Measurements from ENCODE around the gene MTHFD2L.

DNA sequence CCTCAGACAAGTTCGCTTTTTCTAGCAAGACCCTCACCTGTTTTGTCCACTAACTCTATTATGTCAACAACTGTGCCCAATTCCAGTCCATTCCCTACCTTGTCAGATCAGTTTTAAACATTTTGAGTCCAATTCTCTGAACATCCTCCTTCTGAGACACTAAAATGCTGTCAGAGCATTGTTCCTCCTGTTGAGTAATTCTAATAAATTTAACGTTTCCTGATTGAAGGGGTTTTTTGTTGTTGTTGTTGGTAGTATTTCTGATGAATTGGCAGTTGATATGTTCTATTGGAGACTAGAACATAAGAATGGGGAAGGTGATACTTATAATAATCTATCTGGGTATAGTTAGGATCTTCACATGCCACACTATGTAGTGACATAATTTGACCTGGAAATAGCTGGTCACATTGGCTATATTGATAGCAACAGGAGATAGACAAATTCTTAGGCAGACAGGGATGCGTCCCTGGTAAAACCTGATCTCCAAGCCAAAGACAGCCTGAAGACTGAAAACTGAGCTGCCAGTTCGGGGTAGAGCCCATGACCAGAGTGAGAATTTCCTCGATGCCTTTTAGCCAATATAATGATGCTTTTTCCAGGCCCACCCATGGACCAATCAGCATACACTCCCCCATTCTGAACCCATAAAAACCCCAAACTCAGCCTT is 46.5 kb upstream of the MTHFD2L start:
- TF ChIP-seq, protein P1, sequence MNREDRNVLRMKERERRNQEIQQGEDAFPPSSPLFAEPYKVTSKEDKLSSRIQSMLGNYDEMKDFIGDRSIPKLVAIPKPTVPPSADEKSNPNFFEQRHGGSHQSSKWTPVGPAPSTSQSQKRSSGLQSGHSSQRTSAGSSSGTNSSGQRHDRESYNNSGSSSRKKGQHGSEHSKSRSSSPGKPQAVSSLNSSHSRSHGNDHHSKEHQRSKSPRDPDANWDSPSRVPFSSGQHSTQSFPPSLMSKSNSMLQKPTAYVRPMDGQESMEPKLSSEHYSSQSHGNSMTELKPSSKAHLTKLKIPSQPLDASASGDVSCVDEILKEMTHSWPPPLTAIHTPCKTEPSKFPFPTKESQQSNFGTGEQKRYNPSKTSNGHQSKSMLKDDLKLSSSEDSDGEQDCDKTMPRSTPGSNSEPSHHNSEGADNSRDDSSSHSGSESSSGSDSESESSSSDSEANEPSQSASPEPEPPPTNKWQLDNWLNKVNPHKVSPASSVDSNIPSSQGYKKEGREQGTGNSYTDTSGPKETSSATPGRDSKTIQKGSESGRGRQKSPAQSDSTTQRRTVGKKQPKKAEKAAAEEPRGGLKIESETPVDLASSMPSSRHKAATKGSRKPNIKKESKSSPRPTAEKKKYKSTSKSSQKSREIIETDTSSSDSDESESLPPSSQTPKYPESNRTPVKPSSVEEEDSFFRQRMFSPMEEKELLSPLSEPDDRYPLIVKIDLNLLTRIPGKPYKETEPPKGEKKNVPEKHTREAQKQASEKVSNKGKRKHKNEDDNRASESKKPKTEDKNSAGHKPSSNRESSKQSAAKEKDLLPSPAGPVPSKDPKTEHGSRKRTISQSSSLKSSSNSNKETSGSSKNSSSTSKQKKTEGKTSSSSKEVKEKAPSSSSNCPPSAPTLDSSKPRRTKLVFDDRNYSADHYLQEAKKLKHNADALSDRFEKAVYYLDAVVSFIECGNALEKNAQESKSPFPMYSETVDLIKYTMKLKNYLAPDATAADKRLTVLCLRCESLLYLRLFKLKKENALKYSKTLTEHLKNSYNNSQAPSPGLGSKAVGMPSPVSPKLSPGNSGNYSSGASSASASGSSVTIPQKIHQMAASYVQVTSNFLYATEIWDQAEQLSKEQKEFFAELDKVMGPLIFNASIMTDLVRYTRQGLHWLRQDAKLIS (CRISPR knock-in tag; IDR thresholded peaks at IDR 0.05; ENCODE audit: borderline replicate concordance) = no peak
- TF ChIP-seq, protein P2, sequence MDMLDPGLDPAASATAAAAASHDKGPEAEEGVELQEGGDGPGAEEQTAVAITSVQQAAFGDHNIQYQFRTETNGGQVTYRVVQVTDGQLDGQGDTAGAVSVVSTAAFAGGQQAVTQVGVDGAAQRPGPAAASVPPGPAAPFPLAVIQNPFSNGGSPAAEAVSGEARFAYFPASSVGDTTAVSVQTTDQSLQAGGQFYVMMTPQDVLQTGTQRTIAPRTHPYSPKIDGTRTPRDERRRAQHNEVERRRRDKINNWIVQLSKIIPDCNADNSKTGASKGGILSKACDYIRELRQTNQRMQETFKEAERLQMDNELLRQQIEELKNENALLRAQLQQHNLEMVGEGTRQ (CRISPR knock-in tag; IDR thresholded peaks at IDR 0.05) = no peak
- TF ChIP-seq, protein P3, sequence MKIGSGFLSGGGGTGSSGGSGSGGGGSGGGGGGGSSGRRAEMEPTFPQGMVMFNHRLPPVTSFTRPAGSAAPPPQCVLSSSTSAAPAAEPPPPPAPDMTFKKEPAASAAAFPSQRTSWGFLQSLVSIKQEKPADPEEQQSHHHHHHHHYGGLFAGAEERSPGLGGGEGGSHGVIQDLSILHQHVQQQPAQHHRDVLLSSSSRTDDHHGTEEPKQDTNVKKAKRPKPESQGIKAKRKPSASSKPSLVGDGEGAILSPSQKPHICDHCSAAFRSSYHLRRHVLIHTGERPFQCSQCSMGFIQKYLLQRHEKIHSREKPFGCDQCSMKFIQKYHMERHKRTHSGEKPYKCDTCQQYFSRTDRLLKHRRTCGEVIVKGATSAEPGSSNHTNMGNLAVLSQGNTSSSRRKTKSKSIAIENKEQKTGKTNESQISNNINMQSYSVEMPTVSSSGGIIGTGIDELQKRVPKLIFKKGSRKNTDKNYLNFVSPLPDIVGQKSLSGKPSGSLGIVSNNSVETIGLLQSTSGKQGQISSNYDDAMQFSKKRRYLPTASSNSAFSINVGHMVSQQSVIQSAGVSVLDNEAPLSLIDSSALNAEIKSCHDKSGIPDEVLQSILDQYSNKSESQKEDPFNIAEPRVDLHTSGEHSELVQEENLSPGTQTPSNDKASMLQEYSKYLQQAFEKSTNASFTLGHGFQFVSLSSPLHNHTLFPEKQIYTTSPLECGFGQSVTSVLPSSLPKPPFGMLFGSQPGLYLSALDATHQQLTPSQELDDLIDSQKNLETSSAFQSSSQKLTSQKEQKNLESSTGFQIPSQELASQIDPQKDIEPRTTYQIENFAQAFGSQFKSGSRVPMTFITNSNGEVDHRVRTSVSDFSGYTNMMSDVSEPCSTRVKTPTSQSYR (CRISPR knock-in tag; IDR thresholded peaks at IDR 0.05) = no peak
- TF ChIP-seq RORB (CRISPR knock-in tag; IDR thresholded peaks at IDR 0.05) (no peak), ESRRA (CRISPR knock-in tag; IDR thresholded peaks at IDR 0.05; ENCODE audit: borderline replicate concordance) (no peak), PRRX2 (CRISPR knock-in tag; IDR thresholded peaks at IDR 0.05) (no peak), IRF2 (CRISPR knock-in tag; IDR thresholded peaks at IDR 0.05; ENCODE audit: borderline replicate concordance, low read depth) (no peak), CREB1 (CRISPR knock-in tag; IDR thresholded peaks at IDR 0.05) (no peak)
- TF ChIP-seq, protein P4, sequence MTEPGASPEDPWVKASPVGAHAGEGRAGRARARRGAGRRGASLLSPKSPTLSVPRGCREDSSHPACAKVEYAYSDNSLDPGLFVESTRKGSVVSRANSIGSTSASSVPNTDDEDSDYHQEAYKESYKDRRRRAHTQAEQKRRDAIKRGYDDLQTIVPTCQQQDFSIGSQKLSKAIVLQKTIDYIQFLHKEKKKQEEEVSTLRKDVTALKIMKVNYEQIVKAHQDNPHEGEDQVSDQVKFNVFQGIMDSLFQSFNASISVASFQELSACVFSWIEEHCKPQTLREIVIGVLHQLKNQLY (CRISPR knock-in tag; IDR thresholded peaks at IDR 0.05) = no peak
- TF ChIP-seq, protein P5, sequence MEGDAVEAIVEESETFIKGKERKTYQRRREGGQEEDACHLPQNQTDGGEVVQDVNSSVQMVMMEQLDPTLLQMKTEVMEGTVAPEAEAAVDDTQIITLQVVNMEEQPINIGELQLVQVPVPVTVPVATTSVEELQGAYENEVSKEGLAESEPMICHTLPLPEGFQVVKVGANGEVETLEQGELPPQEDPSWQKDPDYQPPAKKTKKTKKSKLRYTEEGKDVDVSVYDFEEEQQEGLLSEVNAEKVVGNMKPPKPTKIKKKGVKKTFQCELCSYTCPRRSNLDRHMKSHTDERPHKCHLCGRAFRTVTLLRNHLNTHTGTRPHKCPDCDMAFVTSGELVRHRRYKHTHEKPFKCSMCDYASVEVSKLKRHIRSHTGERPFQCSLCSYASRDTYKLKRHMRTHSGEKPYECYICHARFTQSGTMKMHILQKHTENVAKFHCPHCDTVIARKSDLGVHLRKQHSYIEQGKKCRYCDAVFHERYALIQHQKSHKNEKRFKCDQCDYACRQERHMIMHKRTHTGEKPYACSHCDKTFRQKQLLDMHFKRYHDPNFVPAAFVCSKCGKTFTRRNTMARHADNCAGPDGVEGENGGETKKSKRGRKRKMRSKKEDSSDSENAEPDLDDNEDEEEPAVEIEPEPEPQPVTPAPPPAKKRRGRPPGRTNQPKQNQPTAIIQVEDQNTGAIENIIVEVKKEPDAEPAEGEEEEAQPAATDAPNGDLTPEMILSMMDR (IDR thresholded peaks at IDR 0.05) = no peak
- TF ChIP-seq, protein P6, sequence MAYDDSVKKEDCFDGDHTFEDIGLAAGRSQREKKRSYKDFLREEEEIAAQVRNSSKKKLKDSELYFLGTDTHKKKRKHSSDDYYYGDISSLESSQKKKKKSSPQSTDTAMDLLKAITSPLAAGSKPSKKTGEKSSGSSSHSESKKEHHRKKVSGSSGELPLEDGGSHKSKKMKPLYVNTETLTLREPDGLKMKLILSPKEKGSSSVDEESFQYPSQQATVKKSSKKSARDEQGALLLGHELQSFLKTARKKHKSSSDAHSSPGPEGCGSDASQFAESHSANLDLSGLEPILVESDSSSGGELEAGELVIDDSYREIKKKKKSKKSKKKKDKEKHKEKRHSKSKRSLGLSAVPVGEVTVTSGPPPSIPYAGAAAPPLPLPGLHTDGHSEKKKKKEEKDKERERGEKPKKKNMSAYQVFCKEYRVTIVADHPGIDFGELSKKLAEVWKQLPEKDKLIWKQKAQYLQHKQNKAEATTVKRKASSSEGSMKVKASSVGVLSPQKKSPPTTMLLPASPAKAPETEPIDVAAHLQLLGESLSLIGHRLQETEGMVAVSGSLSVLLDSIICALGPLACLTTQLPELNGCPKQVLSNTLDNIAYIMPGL (CRISPR knock-in tag; IDR thresholded peaks at IDR 0.05) = no peak
- TF ChIP-seq, protein P7, sequence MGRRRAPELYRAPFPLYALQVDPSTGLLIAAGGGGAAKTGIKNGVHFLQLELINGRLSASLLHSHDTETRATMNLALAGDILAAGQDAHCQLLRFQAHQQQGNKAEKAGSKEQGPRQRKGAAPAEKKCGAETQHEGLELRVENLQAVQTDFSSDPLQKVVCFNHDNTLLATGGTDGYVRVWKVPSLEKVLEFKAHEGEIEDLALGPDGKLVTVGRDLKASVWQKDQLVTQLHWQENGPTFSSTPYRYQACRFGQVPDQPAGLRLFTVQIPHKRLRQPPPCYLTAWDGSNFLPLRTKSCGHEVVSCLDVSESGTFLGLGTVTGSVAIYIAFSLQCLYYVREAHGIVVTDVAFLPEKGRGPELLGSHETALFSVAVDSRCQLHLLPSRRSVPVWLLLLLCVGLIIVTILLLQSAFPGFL (CRISPR knock-in tag; IDR thresholded peaks at IDR 0.05; ENCODE audit: borderline replicate concordance) = no peak
